OCI-LY7 (cell line): ENCODE results near the gene SHISA4. TPM values are rescaled to one million over a fixed set of nuclear protein-coding genes. Genes with fewer than 3 reads are reported as not detected.

Experiments used
- BruUV-seq: library from RNA; stranded (reverse); fragments of 400-500 nt; replicated peaks from 2 replicates; lab custom pipeline; 2021; lab: Mats Ljungman, UMichigan
- CTCF ChIA-PET: fragments of 300-600 bp; sonication (Branson Sonifier 250); formaldehyde crosslinking; loops from one replicate; lab custom pipeline; 2022; ENCODE audit warnings: antibody characterized with exemption; ENCODE audit not compliant: unreplicated experiment; lab: Charles Lee
- POLR2A ChIA-PET: fragments of 300-600 bp; sonication (Branson Sonifier 250); formaldehyde crosslinking; loops from one replicate; lab custom pipeline; 2022; ENCODE audit warnings: antibody characterized with exemption; lab: Charles Lee
- DNase-seq: peaks from one replicate; pipeline ENCODE4 v3.0.0-alpha.2; 2015; ENCODE audit warnings: low spot score
- H2AFZ ChIP-seq: fragments of 200-600 bp; sonication (generic), shearing (Covaris generic); 2 replicates; pipeline ENCODE4 v1.6.1; 2014; ENCODE audit warnings: mild to moderate bottlenecking, antibody characterized with exemption, low read length, moderate library complexity
- H3K27ac ChIP-seq: fragments of 200-600 bp; sonication (generic); 2 replicates; pipeline ENCODE4 v1.5.1; 2014; ENCODE audit warnings: mixed run types, low read depth, mild to moderate bottlenecking, moderate library complexity, low read length, inconsistent platforms; ENCODE audit not compliant: poor library complexity, severe bottlenecking
- H3K36me3 ChIP-seq: fragments of 200-600 bp; sonication (generic); 2 replicates; pipeline ENCODE4 v1.6.1; 2014; ENCODE audit warnings: mild to moderate bottlenecking, antibody characterized with exemption, low read length, moderate library complexity, mixed read lengths; ENCODE audit not compliant: insufficient read depth
- H3K4me1 ChIP-seq: fragments of 200-600 bp; sonication (generic); 2 replicates; pipeline ENCODE4 v1.5.1; 2014; ENCODE audit warnings: mild to moderate bottlenecking, low read length; ENCODE audit not compliant: insufficient read depth, poor library complexity, severe bottlenecking
- H3K4me2 ChIP-seq: fragments of 200-600 bp; sonication (generic); 2 replicates; pipeline ENCODE4 v1.6.1; 2014; ENCODE audit warnings: mild to moderate bottlenecking, low read length
- H3K4me3 ChIP-seq: fragments of 200-600 bp; sonication (generic); 2 replicates; pipeline ENCODE4 v1.5.1; 2014; ENCODE audit warnings: mild to moderate bottlenecking, low read depth, low read length; ENCODE audit not compliant: poor library complexity, severe bottlenecking
- H3K79me2 ChIP-seq: fragments of 200-600 bp; sonication (generic); 2 replicates; pipeline ENCODE4 v1.6.1; 2016; ENCODE audit warnings: low read depth, mild to moderate bottlenecking, low read length, moderate library complexity, mixed read lengths; ENCODE audit not compliant: insufficient read depth
- H3K9me2 ChIP-seq: fragments of 200-600 bp; sonication (generic); 2 replicates; pipeline ENCODE4 v1.6.1; 2016; ENCODE audit warnings: mild to moderate bottlenecking, low read length, mixed read lengths; ENCODE audit not compliant: insufficient read depth
- H3K9me3 ChIP-seq: fragments of 200-600 bp; sonication (generic); 2 replicates; pipeline ENCODE4 v1.6.1; 2014; ENCODE audit warnings: mild to moderate bottlenecking, mixed run types, low read length, mixed read lengths
- H4K20me1 ChIP-seq: fragments of 200-600 bp; sonication (generic); 2 replicates; pipeline ENCODE4 v1.6.1; 2014; ENCODE audit warnings: mild to moderate bottlenecking, antibody characterized with exemption, low read length, moderate library complexity, mixed read lengths; ENCODE audit not compliant: insufficient read depth
- CTCF ChIP-seq: fragments of 200-600 bp; sonication (generic); conservative IDR thresholded peaks from 2 replicates; pipeline ENCODE4 v1.5.1; 2014; ENCODE audit warnings: mild to moderate bottlenecking, antibody characterized with exemption, low read length, moderate library complexity, mixed read lengths
- EZH2phosphoT487 ChIP-seq: fragments of 200-600 bp; sonication (generic); IDR thresholded peaks from 2 replicates; pipeline ENCODE4 v1.6.1; 2018; ENCODE audit warnings: low read depth, borderline replicate concordance, mild to moderate bottlenecking, mixed run types, antibody characterized with exemption, low read length, moderate library complexity, mixed read lengths
- intact Hi-C: fragments of 100-400 bp; cut with micrococcal nuclease; formaldehyde crosslinking; loops from one replicate; pipeline ENCODE4 v1.10.0; 2022; ENCODE audit not compliant: unreplicated experiment
- total RNA-seq, 2 experiments: library from RNA; depleted of rRNA in 1 of 2; stranded (reverse); fragments of >200 nt in 1 of 2; shearing (Covaris generic) in 1 of 2; gene quantifications; 2 replicates each; pipeline ENCODE4 v1.2.3, GENCODE V29; 2014 to 2022

The SHISA4 gene
- total RNA-seq, 2 experiments from 2014 or later = not detected

- ChIA-PET CTCF (interaction anchor here (0.5 kb wide), 1 partner anchor 39 kb away, joined by 3 read pairs; no protein-coding TSS in a partner anchor), POLR2A (interaction anchor here (0.7 kb wide), 1 partner anchor 29 kb away, joined by 3 read pairs; no protein-coding TSS in a partner anchor)
- Histone ChIP-seq H3K79me2 (no peaks in the 10 kb centered on the region), H3K4me1 (no peaks in the 10 kb centered on the region), H2AFZ (no peak overlapping the region), H3K9me3 (no peaks in the 10 kb centered on the region), H3K4me2 (no peak overlapping the region), H3K9me2 (no peaks in the 10 kb centered on the region), H4K20me1 (no peaks in the 10 kb centered on the region), H3K27ac (no peak overlapping the region), H3K4me3 (no peak overlapping the region), H3K36me3 (no peaks in the 10 kb centered on the region)
- no TSS peak for BruUV-seq
- TF ChIP-seq EZH2phosphoT487 = no peak
- no peak for TF ChIP-seq CTCF
- no peak for DNase-seq
- intact Hi-C loops = no loop called here
Measured at GRCh38 chr1:201930137-201930536, 41.4 kb downstream of the SHISA4 start.

DNA sequence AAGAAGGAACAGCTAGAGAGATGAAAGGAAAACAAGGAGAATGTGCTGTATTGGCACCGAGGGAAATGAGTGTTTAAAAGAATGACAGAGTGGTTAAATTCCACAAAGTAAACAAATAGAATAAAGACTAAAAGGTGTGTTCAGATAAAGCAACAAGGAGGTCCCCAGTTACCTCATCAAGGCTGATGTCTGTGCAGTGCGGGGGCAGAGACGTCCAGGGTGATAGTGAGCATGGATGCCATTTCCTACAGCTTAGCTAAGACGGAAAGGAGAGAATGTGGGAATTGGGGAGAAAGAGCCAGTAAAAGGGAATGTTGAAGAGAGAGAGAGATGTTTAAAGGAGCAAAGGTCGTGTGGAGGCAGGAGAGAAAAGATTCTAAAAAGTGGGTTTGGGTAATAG is 42.1 kb downstream of the SHISA4 start:
- intact Hi-C loops = no loop called here
- TF ChIP-seq CTCF = no peak
- H3K9me3 ChIP-seq = no peaks in the 10 kb centered on the region
- H3K4me2 ChIP-seq = no peak overlapping the region
- H3K9me2 ChIP-seq = no peaks in the 10 kb centered on the region
- no peaks in the 10 kb centered on the region for H3K4me1 ChIP-seq
- ChIA-PET POLR2A (interaction anchor here (0.7 kb wide), 1 partner anchor 28 kb away, joined by 3 read pairs; no protein-coding TSS in a partner anchor), CTCF (no interaction called here)
- no peaks in the 10 kb centered on the region for H3K79me2 ChIP-seq
- H3K27ac ChIP-seq = no peak overlapping the region
- no peak for DNase-seq
- no peak overlapping the region for H3K4me3 ChIP-seq
- H2AFZ ChIP-seq = no peak overlapping the region
- no peaks in the 10 kb centered on the region for H3K36me3 ChIP-seq
- H4K20me1 ChIP-seq = no peaks in the 10 kb centered on the region
- no TSS peak for BruUV-seq

GRCh38 chr1:201933840-201934430 is 45.2 kb downstream of the SHISA4 start:
- ChIA-PET POLR2A (interaction anchor here (0.7 kb wide), 1 partner anchor 38 kb away, joined by 3 read pairs; no protein-coding TSS in a partner anchor), CTCF (no interaction called here)
- no TSS peak for BruUV-seq
- no peaks in the 10 kb centered on the region for H3K9me2 ChIP-seq
- H3K27ac ChIP-seq = no peak overlapping the region
- no peak for DNase-seq
- intact Hi-C loops = no loop called here
- no peak overlapping the region for H2AFZ ChIP-seq
- TF ChIP-seq CTCF (no peak), EZH2phosphoT487 (no peak)
- H3K79me2 ChIP-seq = no peaks in the 10 kb centered on the region
- H4K20me1 ChIP-seq = no peaks in the 10 kb centered on the region
- H3K4me3 ChIP-seq = no peak overlapping the region
- H3K36me3 ChIP-seq = no peaks in the 10 kb centered on the region
- no peak overlapping the region for H3K4me2 ChIP-seq
- H3K4me1 ChIP-seq = no peaks in the 10 kb centered on the region
- H3K9me3 ChIP-seq = no peaks in the 10 kb centered on the region
